HepG2 (cell line): Measurements from ENCODE around the gene FITM2. TPM values are rescaled to one million over a fixed set of nuclear protein-coding genes. Genes with fewer than 3 reads are reported as not detected.

Experiments
- ERF ChIP-seq: IDR thresholded peaks from 2 replicates; pipeline ENCODE4 v1.6.1; 2018; ENCODE audit warnings: missing biosample characterization, missing genetic modification reagents
- FOXO1 ChIP-seq: sonication (generic); formaldehyde crosslinking; IDR thresholded peaks from 2 replicates; pipeline ENCODE4 v1.4.0; 2020; ENCODE audit warnings: missing genetic modification reagents
- GABPB1 ChIP-seq: IDR thresholded peaks from 2 replicates; pipeline ENCODE4 v1.6.1; 2016; ENCODE audit warnings: mild to moderate bottlenecking, missing genetic modification reagents, moderate library complexity, missing compliant biosample characterization
- HOXA7 ChIP-seq: sonication (generic); formaldehyde crosslinking; IDR thresholded peaks from 2 replicates; pipeline ENCODE4 v1.8.1; 2022; ENCODE audit warnings: mild to moderate bottlenecking, missing genetic modification reagents, moderate library complexity
- KMT2B ChIP-seq: IDR thresholded peaks from 2 replicates; pipeline ENCODE4 v1.6.1; 2016; ENCODE audit warnings: missing genetic modification reagents, missing compliant biosample characterization
- MIXL1 ChIP-seq: IDR thresholded peaks from 2 replicates; pipeline ENCODE4 v1.6.1; 2016
- PRMT3 ChIP-seq: sonication (generic); formaldehyde crosslinking; IDR thresholded peaks from 2 replicates; pipeline ENCODE4 v1.8.1; 2022; ENCODE audit warnings: low read depth, mild to moderate bottlenecking, moderate library complexity, missing genetic modification reagents, borderline replicate concordance
- REXO4 ChIP-seq: sonication (generic); formaldehyde crosslinking; IDR thresholded peaks from 2 replicates; pipeline ENCODE4 v1.8.0; 2022; ENCODE audit warnings: missing genetic modification reagents, mild to moderate bottlenecking, borderline replicate concordance
- SKI ChIP-seq: fragments of 450-650 bp; IDR thresholded peaks from one replicate; pipeline ENCODE4 v1.6.1; 2018; ENCODE audit warnings: mild to moderate bottlenecking; ENCODE audit not compliant: partially characterized antibody
- SMAD9 ChIP-seq: sonication (generic); formaldehyde crosslinking; IDR thresholded peaks from 2 replicates; pipeline ENCODE4 v1.5.1; 2020; ENCODE audit warnings: mild to moderate bottlenecking, missing genetic modification reagents
- SP1 ChIP-seq, 2 experiments: fragments of 450-650 bp in 1 of 2; sonication (generic) in 1 of 2; formaldehyde crosslinking in 1 of 2; IDR thresholded peaks; 2 replicates each; pipeline versions ENCODE4 v1.4.0 to v1.6.1; 2016 to 2020; ENCODE audit warnings: missing genetic modification reagents in 1 of 2
- TBX2 ChIP-seq: sonication (generic); formaldehyde crosslinking; IDR thresholded peaks from 2 replicates; pipeline ENCODE4 v1.5.0; 2020; ENCODE audit warnings: missing genetic modification reagents, mild to moderate bottlenecking, borderline replicate concordance
- ZC3H4 ChIP-seq: sonication (generic); formaldehyde crosslinking; IDR thresholded peaks from 2 replicates; pipeline ENCODE4 v1.4.0; 2020; ENCODE audit warnings: missing genetic modification reagents, borderline replicate concordance
- ZNF354B ChIP-seq: sonication (generic); formaldehyde crosslinking; IDR thresholded peaks from 2 replicates; pipeline ENCODE4 v1.8.0; 2022; ENCODE audit warnings: mild to moderate bottlenecking, missing genetic modification reagents
- ZNF446 ChIP-seq: sonication (generic); formaldehyde crosslinking; IDR thresholded peaks from 2 replicates; pipeline ENCODE4 v1.5.0; 2020; ENCODE audit warnings: mild to moderate bottlenecking, missing genetic modification reagents
- ZNF451 ChIP-seq: sonication (generic); formaldehyde crosslinking; IDR thresholded peaks from 2 replicates; pipeline ENCODE4 v1.5.0; 2020; ENCODE audit warnings: mild to moderate bottlenecking, missing genetic modification reagents
- ZNF460 ChIP-seq: sonication (generic); formaldehyde crosslinking; IDR thresholded peaks from 2 replicates; pipeline ENCODE4 v1.5.1; 2020; ENCODE audit warnings: missing genetic modification reagents, mild to moderate bottlenecking, borderline replicate concordance
- ZNF510 ChIP-seq: sonication (generic); formaldehyde crosslinking; IDR thresholded peaks from 2 replicates; pipeline ENCODE4 v1.4.0; 2020; ENCODE audit warnings: low read depth, mild to moderate bottlenecking, missing genetic modification reagents
- ZNF83 ChIP-seq: sonication (generic); formaldehyde crosslinking; IDR thresholded peaks from 2 replicates; pipeline ENCODE4 v1.4.0; 2020; ENCODE audit warnings: missing genetic modification reagents, mild to moderate bottlenecking, borderline replicate concordance
- polyA plus RNA-seq, 8 experiments: library from polyadenylated mRNA; depleted of rRNA in 3 of 8; stranded (reverse) in 7 of 8; unstranded in 1 of 8; fragments of >200 nt; fragmentation: Illumina TruSeq in 4 of 8; extraction: Trizol in 4 of 8; gene quantifications; 2 replicates each; pipeline versions ENCODE4 v1.2.1 to v1.2.3, GENCODE V29; 2011 to 2016; ENCODE audit warnings: low read depth in 4 of 8, missing spikeins in 1 of 8, mixed read lengths in 1 of 8; ENCODE audit not compliant: insufficient read depth in 1 of 8
- total RNA-seq, 5 experiments: library from RNA; depleted of rRNA; stranded (reverse); fragments of >200 nt; fragmentation: Illumina TruSeq; extraction: Trizol; gene quantifications; 2 replicates each; pipeline ENCODE4 v1.2.3, GENCODE V29; 2016; ENCODE audit warnings: low read depth in 1 of 5
- TF ChIP-seq, protein P1 (sequence below): sonication (generic); formaldehyde crosslinking; conservative IDR thresholded peaks from 2 replicates; pipeline ENCODE4 v1.8.0; 2022; ENCODE audit warnings: missing genetic modification reagents
- TF ChIP-seq, protein P2 (sequence below): sonication (generic); formaldehyde crosslinking; IDR thresholded peaks from 2 replicates; pipeline ENCODE4 v1.5.0; 2020; ENCODE audit warnings: mild to moderate bottlenecking, missing genetic modification reagents
- TF ChIP-seq, protein P3 (sequence below): sonication (generic); formaldehyde crosslinking; IDR thresholded peaks from 2 replicates; pipeline ENCODE4 v1.5.0; 2020; ENCODE audit warnings: missing genetic modification reagents, mild to moderate bottlenecking, borderline replicate concordance
- TF ChIP-seq, protein P4 (sequence below): sonication (generic); formaldehyde crosslinking; IDR thresholded peaks from 2 replicates; pipeline ENCODE4 v1.4.0; 2020; ENCODE audit warnings: missing genetic modification reagents, mild to moderate bottlenecking, borderline replicate concordance

The FITM2 gene
- total and polyA plus RNA-seq, 2 of the 13 experiments (the other 11 are each of a cell fraction or from before 2014, with no cell fraction given) = 9.6 to 24.5 TPM

DNA sequence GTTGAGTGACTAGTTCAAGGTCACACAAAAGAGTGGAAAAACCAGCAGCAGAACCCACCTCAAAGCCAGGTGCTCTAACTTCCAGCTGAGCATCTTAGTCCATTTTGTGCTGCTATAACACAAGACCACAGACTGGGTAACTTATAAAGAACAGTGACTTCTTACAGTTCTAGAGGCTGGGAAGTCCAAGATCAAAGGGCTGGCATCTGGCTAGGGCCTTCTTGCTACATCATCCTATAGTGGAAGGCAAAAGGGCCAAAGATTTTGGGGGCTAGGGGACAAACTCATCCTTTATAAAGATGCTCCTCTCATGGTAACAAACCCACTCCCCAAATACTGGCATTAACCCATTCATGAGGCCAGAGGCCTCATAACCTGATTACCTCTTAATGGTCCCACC is 9.7 kb downstream of the FITM2 start (continued):
- TF ChIP-seq ZC3H4 (CRISPR knock-in tag) (no peak), ZNF510 (CRISPR knock-in tag) (no peak), ZNF451 (CRISPR knock-in tag) (no peak), ZNF354B (CRISPR knock-in tag) (no peak), ZNF83 (CRISPR knock-in tag) (no peak), MIXL1 (CRISPR knock-in tag) (no peak), ZNF460 (no peak), SKI (no peak), ERF (CRISPR knock-in tag) (no peak), SMAD9 (CRISPR knock-in tag) (0 out of 2 replicates have a peak, but pooled peaks have one; percentile 21), GABPB1 (CRISPR knock-in tag) (no peak), REXO4 (CRISPR knock-in tag) (no peak), SP1 (IDR thresholded peaks at IDR 0.05) (no peak), SP1 (CRISPR knock-in tag; IDR thresholded peaks at IDR 0.05) (no peak), KMT2B (CRISPR knock-in tag) (peak; percentile 2; the same call in 1 of the 2 replicates), TBX2 (CRISPR knock-in tag) (no peak), HOXA7 (CRISPR knock-in tag) (no peak), PRMT3 (CRISPR knock-in tag) (no peak), FOXO1 (CRISPR knock-in tag) (no peak), ZNF446 (CRISPR knock-in tag) (no peak)
- TF ChIP-seq, protein P1, sequence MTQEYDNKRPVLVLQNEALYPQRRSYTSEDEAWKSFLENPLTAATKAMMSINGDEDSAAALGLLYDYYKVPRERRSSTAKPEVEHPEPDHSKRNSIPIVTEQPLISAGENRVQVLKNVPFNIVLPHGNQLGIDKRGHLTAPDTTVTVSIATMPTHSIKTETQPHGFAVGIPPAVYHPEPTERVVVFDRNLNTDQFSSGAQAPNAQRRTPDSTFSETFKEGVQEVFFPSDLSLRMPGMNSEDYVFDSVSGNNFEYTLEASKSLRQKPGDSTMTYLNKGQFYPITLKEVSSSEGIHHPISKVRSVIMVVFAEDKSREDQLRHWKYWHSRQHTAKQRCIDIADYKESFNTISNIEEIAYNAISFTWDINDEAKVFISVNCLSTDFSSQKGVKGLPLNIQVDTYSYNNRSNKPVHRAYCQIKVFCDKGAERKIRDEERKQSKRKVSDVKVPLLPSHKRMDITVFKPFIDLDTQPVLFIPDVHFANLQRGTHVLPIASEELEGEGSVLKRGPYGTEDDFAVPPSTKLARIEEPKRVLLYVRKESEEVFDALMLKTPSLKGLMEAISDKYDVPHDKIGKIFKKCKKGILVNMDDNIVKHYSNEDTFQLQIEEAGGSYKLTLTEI (CRISPR knock-in tag) = no peak
- TF ChIP-seq, protein P2, sequence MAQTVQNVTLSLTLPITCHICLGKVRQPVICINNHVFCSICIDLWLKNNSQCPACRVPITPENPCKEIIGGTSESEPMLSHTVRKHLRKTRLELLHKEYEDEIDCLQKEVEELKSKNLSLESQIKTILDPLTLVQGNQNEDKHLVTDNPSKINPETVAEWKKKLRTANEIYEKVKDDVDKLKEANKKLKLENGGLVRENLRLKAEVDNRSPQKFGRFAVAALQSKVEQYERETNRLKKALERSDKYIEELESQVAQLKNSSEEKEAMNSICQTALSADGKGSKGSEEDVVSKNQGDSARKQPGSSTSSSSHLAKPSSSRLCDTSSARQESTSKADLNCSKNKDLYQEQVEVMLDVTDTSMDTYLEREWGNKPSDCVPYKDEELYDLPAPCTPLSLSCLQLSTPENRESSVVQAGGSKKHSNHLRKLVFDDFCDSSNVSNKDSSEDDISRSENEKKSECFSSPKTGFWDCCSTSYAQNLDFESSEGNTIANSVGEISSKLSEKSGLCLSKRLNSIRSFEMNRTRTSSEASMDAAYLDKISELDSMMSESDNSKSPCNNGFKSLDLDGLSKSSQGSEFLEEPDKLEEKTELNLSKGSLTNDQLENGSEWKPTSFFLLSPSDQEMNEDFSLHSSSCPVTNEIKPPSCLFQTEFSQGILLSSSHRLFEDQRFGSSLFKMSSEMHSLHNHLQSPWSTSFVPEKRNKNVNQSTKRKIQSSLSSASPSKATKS (CRISPR knock-in tag) = no peak
- TF ChIP-seq, protein P3, sequence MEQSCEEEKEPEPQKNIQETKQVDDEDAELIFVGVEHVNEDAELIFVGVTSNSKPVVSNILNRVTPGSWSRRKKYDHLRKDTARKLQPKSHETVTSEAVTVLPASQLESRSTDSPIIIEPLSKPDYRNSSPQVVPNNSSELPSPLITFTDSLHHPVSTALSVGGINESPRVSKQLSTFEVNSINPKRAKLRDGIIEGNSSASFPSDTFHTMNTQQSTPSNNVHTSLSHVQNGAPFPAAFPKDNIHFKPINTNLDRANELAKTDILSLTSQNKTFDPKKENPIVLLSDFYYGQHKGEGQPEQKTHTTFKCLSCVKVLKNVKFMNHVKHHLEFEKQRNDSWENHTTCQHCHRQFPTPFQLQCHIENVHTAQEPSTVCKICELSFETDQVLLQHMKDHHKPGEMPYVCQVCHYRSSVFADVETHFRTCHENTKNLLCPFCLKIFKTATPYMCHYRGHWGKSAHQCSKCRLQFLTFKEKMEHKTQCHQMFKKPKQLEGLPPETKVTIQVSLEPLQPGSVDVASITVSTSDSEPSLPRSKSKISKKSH (CRISPR knock-in tag) = no peak
- TF ChIP-seq, protein P4, sequence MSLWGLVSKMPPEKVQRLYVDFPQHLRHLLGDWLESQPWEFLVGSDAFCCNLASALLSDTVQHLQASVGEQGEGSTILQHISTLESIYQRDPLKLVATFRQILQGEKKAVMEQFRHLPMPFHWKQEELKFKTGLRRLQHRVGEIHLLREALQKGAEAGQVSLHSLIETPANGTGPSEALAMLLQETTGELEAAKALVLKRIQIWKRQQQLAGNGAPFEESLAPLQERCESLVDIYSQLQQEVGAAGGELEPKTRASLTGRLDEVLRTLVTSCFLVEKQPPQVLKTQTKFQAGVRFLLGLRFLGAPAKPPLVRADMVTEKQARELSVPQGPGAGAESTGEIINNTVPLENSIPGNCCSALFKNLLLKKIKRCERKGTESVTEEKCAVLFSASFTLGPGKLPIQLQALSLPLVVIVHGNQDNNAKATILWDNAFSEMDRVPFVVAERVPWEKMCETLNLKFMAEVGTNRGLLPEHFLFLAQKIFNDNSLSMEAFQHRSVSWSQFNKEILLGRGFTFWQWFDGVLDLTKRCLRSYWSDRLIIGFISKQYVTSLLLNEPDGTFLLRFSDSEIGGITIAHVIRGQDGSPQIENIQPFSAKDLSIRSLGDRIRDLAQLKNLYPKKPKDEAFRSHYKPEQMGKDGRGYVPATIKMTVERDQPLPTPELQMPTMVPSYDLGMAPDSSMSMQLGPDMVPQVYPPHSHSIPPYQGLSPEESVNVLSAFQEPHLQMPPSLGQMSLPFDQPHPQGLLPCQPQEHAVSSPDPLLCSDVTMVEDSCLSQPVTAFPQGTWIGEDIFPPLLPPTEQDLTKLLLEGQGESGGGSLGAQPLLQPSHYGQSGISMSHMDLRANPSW (CRISPR knock-in tag) = no peak
